Measurements from ENCODE around the gene GAS2. TPM values are rescaled to one million over a fixed set of nuclear protein-coding genes. Genes with fewer than 3 reads are reported as not detected.

The GAS2 gene
- total RNA-seq, 3 donors from 2014 or later, result 0.96 to 22.1 (median 10.2) TPM

GRCh38 chr11:22761066-22761465 lies 94.7 kb downstream of the GAS2 start:
- Histone ChIP-seq H3K27ac (no peak overlapping the region), H3K4me3 (no peak overlapping the region), H3K36me3 (no peaks in the 10 kb centered on the region), H3K4me1 (no peaks in the 10 kb centered on the region), H3K9me3 (no peaks in the 10 kb centered on the region), H3K27me3 (no peaks in the 10 kb centered on the region)
- intact Hi-C loops (cut with DNase I; ENCODE audit: low total_unique reads), result no loop called here
- no peak for TF ChIP-seq CTCF (IDR thresholded peaks at IDR 0.05)
- TF ChIP-seq POLR2A (IDR thresholded peaks at IDR 0.05), result no peak
- no peak for TF ChIP-seq POLR2AphosphoS5 (IDR thresholded peaks at IDR 0.05)
- DNase-seq (ENCODE audit: low spot score in 2 of 2), result no peak

- Histone ChIP-seq H3K27me3 (no peaks in the 10 kb centered on the region), H3K4me3 (no peak overlapping the region), H3K4me1 (no peaks in the 10 kb centered on the region), H3K27ac (no peak overlapping the region), H3K36me3 (no peaks in the 10 kb centered on the region), H3K9me3 (no peaks in the 10 kb centered on the region)
- TF ChIP-seq POLR2AphosphoS5 (IDR thresholded peaks at IDR 0.05) (no peak), CTCF (IDR thresholded peaks at IDR 0.05) (no peak), POLR2A (IDR thresholded peaks at IDR 0.05) (no peak)
- DNase-seq (ENCODE audit: low spot score in 2 of 2), result no peak
- intact Hi-C loops (cut with DNase I; ENCODE audit: low total_unique reads), result no loop called here
Observed at GRCh38 chr11:22763166-22763565, 96.8 kb downstream of the GAS2 start.

- Histone ChIP-seq H3K27ac (no peak overlapping the region), H3K4me1 (no peaks in the 10 kb centered on the region), H3K27me3 (no peaks in the 10 kb centered on the region), H3K9me3 (no peaks in the 10 kb centered on the region), H3K4me3 (no peak overlapping the region), H3K36me3 (no peaks in the 10 kb centered on the region)
- DNase-seq (ENCODE audit: low spot score in 2 of 2), result no peak
- intact Hi-C loops (cut with DNase I; ENCODE audit: low total_unique reads), result no loop called here
- TF ChIP-seq POLR2A (IDR thresholded peaks at IDR 0.05) (no peak), POLR2AphosphoS5 (IDR thresholded peaks at IDR 0.05) (no peak), CTCF (IDR thresholded peaks at IDR 0.05) (no peak)
Observed at GRCh38 chr11:22764735-22765134, 98.3 kb downstream of the GAS2 start.

- intact Hi-C loops (cut with DNase I; ENCODE audit: low total_unique reads), result no loop called here
- DNase-seq (ENCODE audit: low spot score in 2 of 2), result no peak
Observed at GRCh38 chr11:22768281-22768680, 101.9 kb downstream of the GAS2 start.

GRCh38 chr11:22769081-22769480 lies 102.7 kb downstream of the GAS2 start:
- TF ChIP-seq POLR2A (IDR thresholded peaks at IDR 0.05) (no peak), CTCF (IDR thresholded peaks at IDR 0.05) (no peak), POLR2AphosphoS5 (IDR thresholded peaks at IDR 0.05) (no peak)
- H3K9me3 ChIP-seq, result no peaks in the 10 kb centered on the region
- H3K36me3 ChIP-seq, result no peaks in the 10 kb centered on the region
- H3K27me3 ChIP-seq, result no peaks in the 10 kb centered on the region
- no peak overlapping the region for H3K4me3 ChIP-seq
- H3K4me1 ChIP-seq, result no peaks in the 10 kb centered on the region
- no peak overlapping the region for H3K27ac ChIP-seq
- DNase-seq (ENCODE audit: low spot score in 2 of 2), result no peak
- intact Hi-C loops (cut with DNase I; ENCODE audit: low total_unique reads), result no loop called here

More at GRCh38 chr11:22768281-22768680, 101.9 kb downstream of the GAS2 start:
- Histone ChIP-seq H3K4me1 (no peaks in the 10 kb centered on the region), H3K4me3 (no peak overlapping the region), H3K36me3 (no peaks in the 10 kb centered on the region), H3K9me3 (no peaks in the 10 kb centered on the region), H3K27me3 (no peaks in the 10 kb centered on the region), H3K27ac (no peak overlapping the region)
- TF ChIP-seq POLR2AphosphoS5 (IDR thresholded peaks at IDR 0.05), result no peak
- no peak for TF ChIP-seq CTCF (IDR thresholded peaks at IDR 0.05)
